Left renal pelvis (tissue), 4 donors: ENCODE measurements around the gene RNF180. TPM values are rescaled to one million over a fixed set of nuclear protein-coding genes. Genes with fewer than 3 reads are reported as not detected.
"Not testable (repeated sequence)": the region's sequence is repeated elsewhere in the genome, so short reads cannot be mapped to it uniquely, and the experiment has no call there.

Experiments used
- DNase-seq, 4 donors: peaks; one replicate each; pipeline ENCODE4 v3.0.0-alpha.2; 2013; ENCODE audit warnings: low read depth in 4 of 4, low spot score in 3 of 4
- polyA plus RNA-seq, 4 donors: library from polyadenylated mRNA; unstranded; fragments of 120-200 nt; gene quantifications; one replicate each; pipeline ENCODE4 v1.2.1, GENCODE V29; 2013; ENCODE audit not compliant: insufficient read length in 4 of 4

The RNF180 gene
- polyA plus RNA-seq, 4 donors: 2.2 to 14.5 (median 10.2) TPM

DNA sequence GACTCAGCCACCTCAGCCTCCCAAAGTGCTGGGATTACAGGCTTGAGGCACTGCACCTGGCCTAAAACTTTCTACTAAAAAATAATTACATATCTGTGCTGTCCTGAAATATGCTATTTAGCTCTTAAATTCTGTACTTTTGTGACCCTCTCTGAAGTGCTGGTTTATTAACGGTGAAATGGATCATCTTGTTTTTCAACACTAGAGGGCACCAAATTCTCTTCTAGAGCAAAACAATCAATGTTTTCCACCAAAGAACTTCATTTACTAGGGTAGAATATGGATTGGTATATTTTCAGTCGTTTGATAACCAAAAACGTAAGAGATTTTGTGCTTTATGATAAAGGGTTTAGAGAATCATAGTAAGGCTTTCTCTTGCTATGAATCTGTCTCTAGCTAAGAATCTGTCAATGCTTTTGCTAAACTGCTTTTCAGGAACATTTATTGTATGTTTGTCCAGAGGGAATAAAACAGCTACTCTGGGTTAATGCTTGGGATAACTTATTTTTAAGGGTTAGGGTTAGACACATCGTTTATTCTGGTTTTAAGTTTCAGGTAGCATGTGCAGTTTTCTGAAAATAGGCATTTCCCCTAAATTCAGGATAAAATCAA lies 63.6 kb downstream of the RNF180 start:
- peak in 2 of 4 donors; percentile 7 to 16 for DNase-seq

DNA sequence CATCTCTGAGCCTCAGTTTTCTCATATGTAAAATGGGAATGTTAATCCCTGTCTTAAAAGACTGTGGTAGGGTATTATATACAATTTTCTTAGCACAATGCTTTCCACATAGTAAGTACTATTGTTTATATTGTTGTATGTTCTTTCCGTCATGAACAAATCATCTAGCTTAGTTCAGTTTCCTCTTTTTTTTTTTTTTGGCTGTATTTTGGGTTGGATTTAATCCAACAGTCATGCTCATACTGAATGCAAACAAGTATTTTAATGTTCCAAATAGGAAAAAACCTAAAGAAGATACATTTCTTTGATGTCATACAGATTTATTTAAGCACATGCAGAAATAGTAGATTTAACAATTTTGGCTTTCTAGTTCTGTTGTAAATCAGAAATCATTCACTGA lies 95.1 kb downstream of the RNF180 start:
- DNase-seq: no peak

DNA sequence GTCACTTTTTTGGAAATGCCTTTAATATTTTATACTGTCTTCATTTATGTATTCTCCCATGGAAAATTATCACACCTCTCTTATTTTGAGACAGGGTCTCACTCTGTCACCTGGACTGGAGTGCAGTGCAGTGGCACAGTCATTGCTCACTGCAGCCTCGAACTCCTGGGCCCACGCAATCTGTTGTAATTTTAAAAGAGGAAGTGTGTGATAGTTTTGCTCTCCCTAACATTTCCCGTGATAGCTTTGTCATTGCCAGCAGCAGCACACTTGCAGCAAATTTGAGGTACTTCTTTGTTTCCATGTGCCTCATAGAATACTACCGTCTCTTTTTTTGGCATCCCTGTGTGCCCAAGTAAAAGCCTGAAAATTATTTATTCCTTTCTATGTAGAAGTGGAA lies 103.5 kb downstream of the RNF180 start:
- no peak for DNase-seq

DNA sequence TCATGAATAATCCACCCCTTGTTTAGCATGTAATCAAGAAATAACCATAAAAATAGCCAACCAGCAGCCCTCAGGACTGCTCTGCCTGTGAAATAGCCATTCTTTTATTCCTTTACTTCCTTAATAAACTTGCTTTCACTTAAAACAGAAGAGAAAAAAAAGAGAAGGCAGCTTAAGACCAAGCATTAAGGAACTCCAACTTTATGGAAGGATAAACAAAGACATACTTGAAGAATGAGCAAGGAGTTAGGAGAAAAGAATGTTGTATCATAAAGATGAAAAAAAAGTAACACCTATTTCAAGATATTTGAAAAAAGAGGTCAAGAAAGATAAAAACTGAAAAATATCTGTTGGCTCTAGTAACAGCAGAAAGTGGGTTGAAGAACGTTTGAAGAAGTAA lies 107.6 kb downstream of the RNF180 start:
- no peak for DNase-seq

DNA sequence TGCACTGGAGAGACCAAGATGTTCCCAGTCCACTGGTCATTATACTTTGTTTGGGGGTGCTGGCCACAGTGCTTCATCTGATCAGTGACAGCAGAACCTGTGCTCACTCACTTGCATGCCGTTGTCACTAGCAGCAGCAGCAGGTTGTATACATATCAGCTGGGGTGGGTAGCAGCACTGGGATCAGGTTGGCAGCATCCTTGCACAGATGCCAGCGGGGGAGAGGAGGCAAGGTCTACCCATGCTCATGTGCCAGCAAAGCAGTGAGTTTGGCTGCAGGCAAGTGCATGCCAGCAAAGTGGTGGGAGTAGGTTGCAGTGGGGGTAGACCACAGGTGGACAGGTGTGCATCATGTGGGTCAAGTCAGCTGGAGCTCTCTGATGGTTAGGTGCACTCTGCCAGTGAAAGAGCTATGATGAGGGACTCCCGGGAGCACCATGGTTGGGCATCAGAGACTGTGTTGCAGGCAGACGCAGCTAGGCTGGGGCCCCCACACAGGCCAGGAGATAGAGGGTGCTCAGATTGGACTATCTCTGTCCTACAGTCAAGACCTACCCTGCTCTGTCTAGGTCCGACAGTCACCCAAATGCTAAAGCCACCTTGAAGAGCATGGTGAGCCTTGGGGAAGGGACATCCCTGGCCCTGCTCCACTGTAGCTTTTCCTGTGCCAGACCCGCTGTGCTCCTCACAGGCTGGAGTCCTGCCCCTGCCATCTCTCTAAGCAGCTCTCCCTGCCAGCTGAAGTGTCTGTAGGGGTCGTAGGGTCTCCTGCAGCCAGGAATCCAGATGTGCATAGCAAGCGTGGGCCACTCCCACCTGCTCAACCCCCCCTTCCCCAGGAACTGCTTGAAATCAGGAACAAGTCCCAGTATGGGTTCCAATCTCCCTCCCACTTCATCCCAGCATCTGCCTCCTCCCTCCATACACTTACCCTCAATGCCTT lies 119.8 kb downstream of the RNF180 start:
- no peak for DNase-seq

DNA sequence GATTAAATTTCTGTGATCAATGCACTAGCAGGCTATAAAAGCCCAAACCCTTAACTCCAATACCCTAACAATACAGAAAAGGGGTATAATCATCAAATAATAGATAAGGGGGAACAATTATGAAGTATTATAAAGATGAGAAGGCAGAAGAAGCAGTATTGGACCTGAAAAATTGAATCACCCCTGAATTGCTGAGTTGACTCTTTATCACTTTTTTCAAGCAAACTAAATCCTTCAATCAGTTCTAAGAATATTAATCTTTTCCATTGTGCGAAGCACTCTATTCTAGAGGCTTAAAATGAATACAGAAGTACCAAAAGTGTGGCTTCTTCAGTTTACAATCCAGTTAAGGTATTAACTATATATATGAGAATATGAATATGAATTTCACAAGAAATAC lies 120.7 kb downstream of the RNF180 start:
- DNase-seq: no peak

DNA sequence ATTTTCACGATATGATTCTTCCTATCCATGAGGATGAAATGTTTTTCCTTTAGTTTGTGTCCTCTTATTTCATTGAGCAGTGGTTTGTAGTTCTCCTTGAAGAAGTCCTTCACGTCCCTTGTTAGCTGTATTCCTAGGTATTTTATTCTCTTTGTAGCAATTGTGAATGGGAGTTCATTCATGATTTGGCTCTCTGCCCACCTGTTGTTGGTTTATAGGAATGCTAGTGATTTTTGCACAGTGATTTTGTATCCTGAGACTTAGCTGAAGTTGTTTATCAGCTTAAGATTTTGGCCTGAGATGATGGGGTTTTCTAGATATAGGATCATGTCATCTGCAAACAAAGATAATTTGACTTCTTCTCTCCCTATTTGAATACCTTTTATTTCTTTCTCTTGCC lies 122.9 kb downstream of the RNF180 start:
- not testable (repeated sequence) for DNase-seq

DNA sequence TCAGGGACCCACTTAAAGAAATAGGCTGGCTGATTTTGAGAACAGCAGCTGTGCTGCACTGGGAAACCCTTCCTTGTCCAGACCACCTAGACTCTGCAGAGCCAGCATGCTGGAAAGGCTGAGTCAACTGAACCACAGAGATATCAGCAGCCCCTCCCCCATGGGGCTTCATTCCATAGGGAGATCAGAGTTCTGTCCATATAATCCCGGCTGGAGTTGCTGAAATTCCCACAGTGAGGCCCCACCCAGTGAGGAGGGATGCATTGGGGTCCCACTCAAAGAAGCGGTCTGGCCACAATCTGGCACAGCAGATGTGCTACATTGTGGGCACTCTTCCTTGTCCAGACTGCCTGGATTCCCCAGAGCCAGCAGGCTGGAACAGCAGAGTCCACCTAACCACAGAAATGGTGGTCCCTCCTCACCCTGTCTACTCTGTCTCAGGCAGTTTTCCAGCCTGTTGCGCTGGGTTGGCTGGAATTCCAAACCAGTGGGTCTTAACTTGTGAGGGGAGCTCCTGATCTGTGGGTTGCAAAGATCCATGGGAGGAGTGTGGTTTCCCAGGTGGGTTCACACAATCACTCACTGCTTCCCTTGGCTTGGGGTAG lies 127.1 kb downstream of the RNF180 start:
- no peak for DNase-seq

DNA sequence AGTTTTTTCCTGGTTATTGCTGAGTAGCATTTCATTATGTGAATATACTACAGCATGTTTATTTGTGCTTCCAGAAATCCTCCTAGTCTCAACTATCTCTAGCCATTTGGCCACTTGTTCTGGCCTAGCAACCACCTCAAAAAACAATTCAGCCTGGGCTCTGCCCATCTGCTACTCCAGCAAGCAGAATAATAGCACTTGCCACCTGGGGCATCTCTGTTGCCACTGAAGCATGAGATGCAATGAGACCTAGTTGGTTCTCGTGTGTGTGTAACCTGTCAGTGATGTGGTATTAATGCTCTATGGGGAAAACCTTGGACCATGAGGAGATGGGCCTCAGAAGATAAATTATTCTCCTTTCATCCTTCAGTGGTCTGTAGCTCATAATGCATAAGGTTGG lies 129.5 kb downstream of the RNF180 start:
- no peak for DNase-seq

DNA sequence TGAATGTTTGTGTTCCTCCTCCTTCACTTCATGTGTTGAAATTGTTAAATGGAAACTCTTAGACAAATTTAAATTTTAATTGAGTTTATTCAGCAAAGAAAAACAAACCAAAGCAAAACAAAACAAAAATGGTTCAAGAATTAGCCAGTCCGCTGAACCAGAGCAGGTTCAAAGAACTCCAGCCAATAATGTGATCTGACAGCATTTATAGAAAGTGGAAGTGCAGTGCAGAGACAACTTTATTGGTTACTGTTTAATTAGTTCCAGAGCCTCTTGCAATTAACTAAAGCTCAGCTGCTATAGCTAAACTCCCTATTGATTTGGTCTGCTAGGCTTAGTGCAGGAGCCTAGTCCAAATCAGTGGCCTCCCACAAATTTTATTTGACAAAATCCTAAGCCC lies 132.9 kb downstream of the RNF180 start:
- no peak for DNase-seq

DNA sequence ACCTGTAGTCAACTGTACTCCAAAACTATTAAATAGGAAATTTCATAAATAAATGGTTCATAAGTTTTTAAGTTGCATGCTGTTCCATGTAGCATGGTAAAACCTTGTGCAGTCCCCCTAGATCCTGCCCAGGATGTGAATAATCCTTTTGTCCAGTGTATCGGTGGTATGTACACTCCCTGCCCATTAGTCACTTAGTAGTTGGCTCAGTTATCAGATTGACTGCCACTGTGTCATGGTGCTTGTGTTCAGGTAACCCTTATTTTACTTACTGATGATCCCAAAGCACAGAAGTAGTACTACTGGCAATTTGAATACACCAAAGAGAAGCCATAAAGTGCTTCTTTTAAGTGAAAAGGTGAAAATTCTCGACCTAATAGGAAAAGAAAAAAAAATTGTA lies 134.2 kb downstream of the RNF180 start:
- no peak for DNase-seq

DNA sequence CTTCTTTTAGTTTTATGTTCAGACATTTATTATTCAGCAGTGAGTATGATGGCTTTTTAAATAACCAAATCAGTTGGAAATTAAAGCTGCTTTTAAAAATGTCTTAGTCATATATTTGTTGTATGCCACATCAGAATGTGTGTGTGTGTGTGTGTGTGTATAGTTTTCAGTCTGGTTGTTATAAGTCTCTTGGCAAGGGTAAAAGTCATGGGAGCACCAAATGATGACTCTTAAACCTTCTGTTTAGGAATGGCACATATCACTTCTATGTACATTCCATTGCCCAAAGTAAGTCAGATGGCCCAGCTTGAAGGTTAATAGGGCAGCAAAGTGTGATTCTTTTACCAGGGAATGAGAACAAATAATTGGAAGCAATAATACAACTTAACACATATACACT lies 135.9 kb downstream of the RNF180 start:
- DNase-seq: no peak

DNA sequence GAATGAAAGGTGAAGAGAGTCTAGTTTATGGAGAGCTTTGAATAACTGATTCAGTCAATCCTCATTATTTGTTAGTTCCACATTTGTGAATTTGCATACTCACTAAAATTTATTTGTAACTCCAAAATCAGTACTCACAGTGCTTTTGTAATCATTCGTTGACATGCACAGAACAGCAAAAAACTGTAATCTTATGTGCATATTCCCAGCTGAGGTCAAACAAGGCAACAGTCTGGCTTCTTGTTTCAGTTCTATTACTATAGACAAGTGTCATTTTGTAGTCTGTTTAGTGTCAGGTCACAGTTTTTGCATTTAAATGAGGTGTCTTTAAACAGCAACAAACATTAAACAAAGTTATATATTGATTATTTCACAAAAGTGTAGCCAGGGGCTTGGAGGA lies 142.5 kb downstream of the RNF180 start:
- no peak for DNase-seq

DNA sequence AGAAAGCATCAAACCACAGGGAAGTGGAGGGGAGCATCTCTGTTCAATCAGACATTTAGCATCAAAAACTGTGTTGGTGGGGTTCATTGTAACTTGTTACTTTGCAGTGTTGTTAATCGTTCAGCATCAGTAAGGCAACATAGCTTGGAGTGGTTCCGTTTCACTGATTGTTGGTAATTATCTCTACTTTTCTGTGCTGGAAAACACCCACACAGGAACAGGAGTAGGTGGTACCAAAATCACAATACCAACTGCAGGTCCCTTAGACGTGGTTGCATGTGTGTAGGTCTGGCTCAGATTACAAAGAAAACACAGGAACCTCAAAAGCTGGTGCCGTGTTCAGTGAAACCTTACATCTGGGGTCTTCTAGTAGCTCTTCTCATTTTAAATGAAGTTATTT lies 146.8 kb downstream of the RNF180 start:
- peak in 1 of 4 donors; percentile 21 for DNase-seq

DNA sequence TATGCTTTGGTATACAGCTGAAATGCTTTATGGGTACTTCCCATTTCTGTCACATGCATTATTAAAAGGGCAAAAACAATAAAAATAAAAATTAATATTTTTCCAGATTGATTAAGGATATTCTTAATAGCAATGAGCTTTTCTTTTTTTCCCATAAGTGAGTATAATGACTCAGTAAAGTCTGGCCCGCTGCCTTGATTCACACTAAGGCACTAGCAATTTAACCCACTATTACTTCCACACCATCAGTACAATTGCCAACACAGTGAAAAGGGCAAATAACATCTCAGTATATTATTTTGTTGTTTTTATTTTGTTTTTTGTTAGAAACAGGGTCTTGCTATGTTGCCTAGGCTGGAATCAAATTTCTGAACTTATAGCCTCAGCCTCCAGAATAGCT lies 150.1 kb downstream of the RNF180 start:
- no peak for DNase-seq

DNA sequence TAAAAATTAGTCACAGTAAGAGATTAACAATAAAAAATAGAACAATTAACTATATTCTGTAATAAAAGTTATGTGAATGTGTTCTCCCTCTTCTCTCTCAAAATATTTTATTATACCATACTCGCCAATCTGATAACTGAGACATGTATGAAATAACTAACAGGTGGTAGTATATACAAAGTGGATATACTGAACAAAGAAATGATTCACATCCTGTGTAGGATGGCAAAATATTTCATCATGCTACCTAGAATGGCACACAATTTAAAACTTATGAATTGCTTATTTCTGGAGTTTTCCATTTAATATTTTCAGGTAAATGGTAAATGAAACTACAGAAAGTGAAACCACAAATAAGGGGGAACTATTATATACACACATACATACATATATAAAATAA lies 152.5 kb downstream of the RNF180 start:
- no peak for DNase-seq

DNA sequence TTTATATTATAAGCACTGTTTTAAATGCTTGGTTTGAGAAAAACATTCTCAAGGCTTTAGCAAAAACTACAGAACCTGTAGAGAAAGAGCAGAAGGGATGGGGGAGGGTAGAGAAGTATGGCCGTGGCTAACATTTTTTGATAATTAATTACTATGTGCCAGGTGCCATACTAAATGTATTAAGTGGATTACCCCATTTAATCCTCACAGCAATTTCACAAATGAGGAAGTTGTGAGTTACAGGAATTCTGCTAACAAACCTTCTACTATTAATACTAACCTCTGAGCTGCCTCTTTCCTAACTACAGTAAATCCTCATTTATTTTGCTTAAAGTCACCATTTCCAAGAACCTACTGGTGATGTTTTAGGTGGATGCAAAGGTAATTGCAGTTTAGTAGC lies 157.9 kb downstream of the RNF180 start:
- no peak for DNase-seq

DNA sequence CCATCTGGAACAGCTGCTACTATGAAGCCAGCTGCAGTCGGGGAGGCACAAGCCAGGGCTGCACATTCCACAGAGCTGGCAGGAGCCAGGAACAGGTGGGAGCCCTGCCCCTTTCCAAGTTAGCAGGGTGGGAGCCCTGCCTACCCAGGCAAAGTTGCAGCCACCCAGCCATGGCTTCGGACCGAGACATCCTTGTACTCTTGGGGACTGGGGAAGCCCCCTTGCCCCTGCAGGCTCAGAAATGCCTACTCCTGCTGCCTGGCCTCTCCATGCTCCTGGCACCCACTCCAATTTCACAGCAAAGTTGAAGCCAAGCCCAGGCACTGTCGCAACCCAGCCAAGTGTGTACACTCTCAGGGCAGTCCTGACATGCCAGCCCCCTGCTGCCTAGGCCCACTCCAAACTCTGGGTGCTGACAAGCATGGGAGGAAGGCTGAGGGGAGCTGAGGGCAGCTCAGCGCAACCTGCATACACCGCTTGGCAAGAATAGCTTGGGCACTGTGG lies 165.1 kb downstream of the RNF180 start:
- no peak for DNase-seq

DNA sequence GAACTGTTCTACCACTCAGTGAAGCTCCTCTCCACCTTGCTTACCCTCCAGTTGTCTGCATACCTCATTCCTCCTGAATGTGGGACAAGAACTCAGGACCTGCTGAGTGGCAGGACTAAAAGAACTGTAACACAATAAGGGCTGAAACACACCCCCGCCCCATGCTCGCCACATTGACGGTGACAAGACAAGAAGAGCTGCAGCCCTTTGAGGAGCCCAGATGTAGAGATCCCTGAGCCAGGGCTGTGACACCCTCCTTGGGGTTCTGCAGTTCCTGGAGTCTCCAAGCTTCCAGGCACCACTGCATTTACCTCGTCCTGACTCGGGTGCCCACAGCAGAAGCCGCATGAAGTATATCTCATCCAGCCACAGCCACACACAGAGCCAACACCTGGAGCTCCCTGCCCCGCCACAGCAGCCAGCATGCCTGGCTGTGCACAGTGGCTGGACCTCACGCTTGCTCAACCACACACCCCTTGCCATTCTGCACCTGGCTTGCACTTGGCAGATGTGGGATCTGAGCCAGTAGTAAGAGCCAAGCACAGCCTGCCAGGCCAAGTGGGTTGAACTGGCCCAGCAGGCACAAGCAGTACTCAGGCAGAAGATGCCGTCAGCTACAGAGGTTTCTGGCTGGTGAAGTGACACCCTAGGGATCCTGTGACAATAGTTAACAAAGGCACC lies 166.1 kb downstream of the RNF180 start:
- no peak for DNase-seq

DNA sequence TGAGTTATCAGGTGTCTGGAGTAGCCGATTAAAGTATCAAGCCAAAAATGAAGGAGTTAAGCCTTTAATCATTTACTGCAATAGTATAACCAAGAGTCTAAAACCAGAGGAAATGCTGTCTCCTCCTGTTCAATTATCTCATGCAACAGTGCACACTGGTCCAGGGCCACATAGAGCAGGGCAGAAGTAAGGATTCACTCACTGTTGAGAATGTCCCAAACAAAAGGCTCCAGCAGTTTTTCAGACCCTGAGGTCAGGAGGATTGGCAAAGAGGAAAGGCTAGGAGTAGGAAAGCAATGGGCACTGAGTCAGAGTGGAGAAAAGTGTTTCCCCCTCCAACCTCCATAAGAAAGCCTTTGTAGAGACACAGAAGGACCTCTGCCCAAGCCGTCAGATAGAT lies 168.2 kb downstream of the RNF180 start:
- DNase-seq: no peak

DNA sequence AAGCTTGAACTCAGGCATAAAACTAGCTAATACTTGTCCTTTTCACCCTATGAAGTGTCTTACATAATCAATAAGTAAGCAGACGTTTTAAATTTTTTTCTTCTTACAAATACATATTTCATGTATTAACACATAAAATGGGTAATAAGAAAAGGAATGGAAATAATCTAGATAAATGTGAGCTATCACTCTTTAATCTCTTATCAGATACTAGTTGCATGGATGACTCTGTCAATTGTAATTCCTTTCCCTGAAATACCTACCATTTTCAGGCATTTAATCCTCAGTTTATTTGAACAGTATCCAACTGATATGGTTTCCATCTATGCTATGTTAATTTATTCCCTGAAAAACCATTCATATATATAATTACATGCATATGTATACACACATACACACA lies 174.1 kb downstream of the RNF180 start:
- DNase-seq: no peak
